HepG2 (cell line): ENCODE measurements around the gene PUDP.

Experiments used
- HNF4A ChIP-seq: sonication (generic); formaldehyde crosslinking; IDR thresholded peaks from 2 replicates; pipeline ENCODE4 v1.4.0; 2020; ENCODE audit warnings: missing genetic modification reagents
- RARG ChIP-seq: sonication (generic); formaldehyde crosslinking; IDR thresholded peaks from 2 replicates; pipeline ENCODE4 v1.4.0; 2020; ENCODE audit warnings: low read depth, mild to moderate bottlenecking, missing genetic modification reagents
- TAF1 ChIP-seq: sonication (generic); formaldehyde crosslinking; IDR thresholded peaks from 2 replicates; pipeline ENCODE4 v1.4.0; 2020; ENCODE audit warnings: missing genetic modification reagents
- TF ChIP-seq, protein P1 (sequence below): sonication (generic); formaldehyde crosslinking; IDR thresholded peaks from 2 replicates; pipeline ENCODE4 v1.5.0; 2020; ENCODE audit warnings: mild to moderate bottlenecking, missing genetic modification reagents, moderate library complexity
- TF ChIP-seq, protein P2 (sequence below): sonication (generic); formaldehyde crosslinking; IDR thresholded peaks from 2 replicates; pipeline ENCODE4 v1.8.1; 2023; ENCODE audit warnings: missing genetic modification reagents, inconsistent platforms, borderline replicate concordance

DNA sequence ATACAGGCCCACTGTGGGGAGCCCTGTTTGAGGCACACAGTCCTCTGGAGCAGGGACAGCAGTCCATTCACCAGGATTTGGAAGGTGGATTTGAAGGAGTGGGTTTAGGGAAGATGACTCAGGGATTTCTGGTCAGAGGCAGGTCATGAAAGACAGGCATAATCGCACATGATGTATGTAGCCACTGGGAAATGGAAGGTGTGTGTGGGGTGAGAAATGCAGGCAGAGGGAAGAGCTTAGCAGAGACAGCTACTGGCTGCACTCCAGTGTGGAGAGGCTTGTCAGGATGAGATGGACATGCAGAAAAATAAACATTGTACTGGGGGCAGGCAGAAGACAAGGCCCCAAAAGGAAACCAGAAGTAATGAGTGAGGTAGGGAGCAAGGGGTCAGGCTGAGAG, 85.7 kb downstream of the PUDP start:
- TF ChIP-seq HNF4A (CRISPR knock-in tag) = no peak
- no peak for TF ChIP-seq TAF1 (CRISPR knock-in tag)
- TF ChIP-seq, protein P1, sequence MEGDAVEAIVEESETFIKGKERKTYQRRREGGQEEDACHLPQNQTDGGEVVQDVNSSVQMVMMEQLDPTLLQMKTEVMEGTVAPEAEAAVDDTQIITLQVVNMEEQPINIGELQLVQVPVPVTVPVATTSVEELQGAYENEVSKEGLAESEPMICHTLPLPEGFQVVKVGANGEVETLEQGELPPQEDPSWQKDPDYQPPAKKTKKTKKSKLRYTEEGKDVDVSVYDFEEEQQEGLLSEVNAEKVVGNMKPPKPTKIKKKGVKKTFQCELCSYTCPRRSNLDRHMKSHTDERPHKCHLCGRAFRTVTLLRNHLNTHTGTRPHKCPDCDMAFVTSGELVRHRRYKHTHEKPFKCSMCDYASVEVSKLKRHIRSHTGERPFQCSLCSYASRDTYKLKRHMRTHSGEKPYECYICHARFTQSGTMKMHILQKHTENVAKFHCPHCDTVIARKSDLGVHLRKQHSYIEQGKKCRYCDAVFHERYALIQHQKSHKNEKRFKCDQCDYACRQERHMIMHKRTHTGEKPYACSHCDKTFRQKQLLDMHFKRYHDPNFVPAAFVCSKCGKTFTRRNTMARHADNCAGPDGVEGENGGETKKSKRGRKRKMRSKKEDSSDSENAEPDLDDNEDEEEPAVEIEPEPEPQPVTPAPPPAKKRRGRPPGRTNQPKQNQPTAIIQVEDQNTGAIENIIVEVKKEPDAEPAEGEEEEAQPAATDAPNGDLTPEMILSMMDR (CRISPR knock-in tag) = no peak
- TF ChIP-seq RARG (CRISPR knock-in tag) = no peak
- TF ChIP-seq, protein P2, sequence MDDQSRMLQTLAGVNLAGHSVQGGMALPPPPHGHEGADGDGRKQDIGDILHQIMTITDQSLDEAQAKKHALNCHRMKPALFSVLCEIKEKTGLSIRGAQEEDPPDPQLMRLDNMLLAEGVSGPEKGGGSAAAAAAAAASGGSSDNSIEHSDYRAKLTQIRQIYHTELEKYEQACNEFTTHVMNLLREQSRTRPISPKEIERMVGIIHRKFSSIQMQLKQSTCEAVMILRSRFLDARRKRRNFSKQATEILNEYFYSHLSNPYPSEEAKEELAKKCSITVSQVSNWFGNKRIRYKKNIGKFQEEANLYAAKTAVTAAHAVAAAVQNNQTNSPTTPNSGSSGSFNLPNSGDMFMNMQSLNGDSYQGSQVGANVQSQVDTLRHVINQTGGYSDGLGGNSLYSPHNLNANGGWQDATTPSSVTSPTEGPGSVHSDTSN (CRISPR knock-in tag) = no peak
